Measurements from ENCODE around the gene SUMO1. TPM values are rescaled to one million over a fixed set of nuclear protein-coding genes. Genes with fewer than 3 reads are reported as not detected.
"Not testable (repeated sequence)": the region's sequence is repeated elsewhere in the genome, so short reads cannot be mapped to it uniquely, and the experiment has no call there.

Gene SUMO1
- total RNA-seq = 100 to 1,000 TPM; 114 to 119 TPM

- CTCF ChIA-PET = interaction anchor here (0.6 kb wide), 1 partner anchor 17 kb away, joined by 3 read pairs; no protein-coding TSS in a partner anchor
- Mint-ChIP-seq H3K27ac (peak within 1 kb of the TSS; percentile 95), H3K27me3 (peaks cover 1% of the 10 kb centered on the region), H3K36me3 (peaks cover 5% of the 10 kb centered on the region), H3K9me3 (no peaks in the 10 kb centered on the region), H3K4me1 (ENCODE audit: low read depth) (peaks cover 23% of the 10 kb centered on the region), H3K4me3 (peak within 1 kb of the TSS; percentile 98)
- DNase-seq = peak; percentile 97
- POLR2A ChIA-PET = interaction anchor here (0.8 to 2.4 kb wide), 5 partner anchors 16 to 69 kb away, joined by 3 to 16 read pairs (median 3); no protein-coding TSS in a partner anchor
- intact Hi-C loops (cut with micrococcal nuclease) = loop anchor here (1.0 kb wide), 2 partner anchors 27 to 38 kb away; partner anchors contain the start of gene NOP58
These were observed at the start of gene SUMO1 for GRCh38 chr2:202238234-202239197. Gene SUMO1, minus strand, starts transcription at chr2:202238597. Its CDS starts 146 bp downstream, at chr2:202238451.

- intact Hi-C loops (cut with micrococcal nuclease) = no loop called here
- H3K9me3 Mint-ChIP-seq = no peaks in the 10 kb centered on the region
- H3K36me3 Mint-ChIP-seq = peaks cover 64% of the 10 kb centered on the region
- no peak overlapping the region for H3K4me3 Mint-ChIP-seq
- DNase-seq = no peak
- H3K27ac Mint-ChIP-seq = no peak overlapping the region
- no peaks in the 10 kb centered on the region for H3K27me3 Mint-ChIP-seq
- CTCF ChIA-PET = no interaction called here
- POLR2A ChIA-PET = interaction anchor here (1.3 kb wide), 1 partner anchor 17 kb away, joined by 5 read pairs; no protein-coding TSS in a partner anchor
- peaks cover 6% of the 10 kb centered on the region for H3K4me1 Mint-ChIP-seq (ENCODE audit: low read depth)
These were observed 48.2 kb upstream of the SUMO1 start for GRCh38 chr2:202286595-202286994.

- no peaks in the 10 kb centered on the region for H3K9me3 Mint-ChIP-seq
- CTCF ChIA-PET = interaction anchor here (0.9 to 3.5 kb wide), 6 partner anchors 8 to 29 kb away, joined by 4 to 17 read pairs (median 5); no protein-coding TSS in a partner anchor
- peak overlapping the region; percentile 89 for H3K27ac Mint-ChIP-seq
- H3K27me3 Mint-ChIP-seq = no peaks in the 10 kb centered on the region
- no peak for DNase-seq
- intact Hi-C loops (cut with micrococcal nuclease) = loop anchor here (1.0 to 10.0 kb wide), 6 partner anchors 14 to 1726 kb away; partner anchors contain the start of genes BMPR2, NBEAL1, NOP58 and STRADB
- H3K36me3 Mint-ChIP-seq = peaks cover 55% of the 10 kb centered on the region
- no peak overlapping the region for H3K4me3 Mint-ChIP-seq
- POLR2A ChIA-PET = interaction anchor here (1.3 to 6.2 kb wide), 4 partner anchors 9 to 20 kb away, joined by 3 to 134 read pairs (median 10); partner anchors contain the start of gene NOP58
- H3K4me1 Mint-ChIP-seq (ENCODE audit: low read depth) = peaks cover 60% of the 10 kb centered on the region
These were observed 40.5 kb upstream of the SUMO1 start for GRCh38 chr2:202278944-202279343.

- H3K4me1 Mint-ChIP-seq (ENCODE audit: low read depth) = peaks cover 63% of the 10 kb centered on the region
- H3K9me3 Mint-ChIP-seq = no peaks in the 10 kb centered on the region
- DNase-seq = peak; percentile 38
- ChIA-PET CTCF (interaction anchor here (0.9 to 3.5 kb wide), 5 partner anchors 9 to 29 kb away, joined by 4 to 17 read pairs (median 6); no protein-coding TSS in a partner anchor), POLR2A (interaction anchor here (0.8 to 6.2 kb wide), 5 partner anchors 10 to 67 kb away, joined by 3 to 134 read pairs (median 9); partner anchors contain the start of gene NOP58)
- peaks cover 55% of the 10 kb centered on the region for H3K36me3 Mint-ChIP-seq
- peak overlapping the region; percentile 9 for H3K4me3 Mint-ChIP-seq
- intact Hi-C loops (cut with micrococcal nuclease) = loop anchor here (1.0 to 10.0 kb wide), 6 partner anchors 13 to 1727 kb away; partner anchors contain the start of genes BMPR2, NBEAL1, NOP58 and STRADB
- H3K27me3 Mint-ChIP-seq = no peaks in the 10 kb centered on the region
- H3K27ac Mint-ChIP-seq = peak overlapping the region; percentile 89
These were observed 39.8 kb upstream of the SUMO1 start for GRCh38 chr2:202278036-202278760.

GRCh38 chr2:202276078-202276720 lies 37.8 kb upstream of the SUMO1 start:
- ChIA-PET POLR2A (interaction anchor here (3.3 to 6.2 kb wide), 2 partner anchors 8 to 18 kb away, joined by 12 to 134 read pairs; partner anchors contain the start of gene NOP58), CTCF (interaction anchor here (0.7 to 3.5 kb wide), 2 partner anchors 9 kb away, joined by 4 to 17 read pairs; no protein-coding TSS in a partner anchor)
- Mint-ChIP-seq H3K4me3 (peak overlapping the region; percentile 25), H3K4me1 (ENCODE audit: low read depth) (peaks cover 69% of the 10 kb centered on the region), H3K27ac (peak overlapping the region; percentile 89), H3K36me3 (peaks cover 43% of the 10 kb centered on the region)
- DNase-seq = peak; percentile 70
- not testable (repeated sequence) for H3K9me3 Mint-ChIP-seq, H3K27me3 Mint-ChIP-seq
- intact Hi-C loops (cut with micrococcal nuclease) = loop anchor here (1.0 to 10.0 kb wide), 4 partner anchors 38 to 1729 kb away; partner anchors contain the start of genes BMPR2, NBEAL1 and SUMO1

GRCh38 chr2:202270487-202270886 lies 32.1 kb upstream of the SUMO1 start:
- peak overlapping the region; percentile 68 for H3K4me3 Mint-ChIP-seq

GRCh38 chr2:202269585-202269984 lies 31.2 kb upstream of the SUMO1 start:
- Mint-ChIP-seq H3K27me3 (no peaks in the 10 kb centered on the region), H3K4me1 (ENCODE audit: low read depth) (peaks cover 36% of the 10 kb centered on the region), H3K36me3 (peaks cover 17% of the 10 kb centered on the region), H3K4me3 (peak overlapping the region; percentile 68), H3K9me3 (no peaks in the 10 kb centered on the region), H3K27ac (peak overlapping the region; percentile 89)
- DNase-seq = peak; percentile 57
- ChIA-PET POLR2A (interaction anchor here (0.6 to 7.7 kb wide), 6 partner anchors 8 to 1599 kb away, joined by 3 to 134 read pairs (median 4); partner anchors contain the start of gene CTLA4), CTCF (interaction anchor here (1.1 to 2.0 kb wide), 2 partner anchors 9 to 30 kb away, joined by 3 to 11 read pairs; no protein-coding TSS in a partner anchor)
- intact Hi-C loops (cut with micrococcal nuclease) = loop anchor here (5.0 to 10.0 kb wide), 3 partner anchors 33 to 1007 kb away; partner anchors contain the start of genes CARF, CASP8 and WDR12

More at GRCh38 chr2:202270487-202270886, 32.1 kb upstream of the SUMO1 start:
- DNase-seq = no peak
- Mint-ChIP-seq H3K36me3 (peaks cover 22% of the 10 kb centered on the region), H3K9me3 (no peaks in the 10 kb centered on the region), H3K4me1 (ENCODE audit: low read depth) (peaks cover 42% of the 10 kb centered on the region), H3K27me3 (no peaks in the 10 kb centered on the region), H3K27ac (peak overlapping the region; percentile 89)
- intact Hi-C loops (cut with micrococcal nuclease) = loop anchor here (10.0 kb wide), 2 partner anchors 744 to 1734 kb away; partner anchors contain the start of gene NBEAL1
- ChIA-PET CTCF (interaction anchor here (1.1 to 2.0 kb wide), 2 partner anchors 8 to 30 kb away, joined by 3 to 11 read pairs; no protein-coding TSS in a partner anchor), POLR2A (interaction anchor here (0.9 to 7.7 kb wide), 5 partner anchors 7 to 107 kb away, joined by 3 to 134 read pairs (median 5); no protein-coding TSS in a partner anchor)

- Mint-ChIP-seq H3K4me1 (ENCODE audit: low read depth) (peaks cover 31% of the 10 kb centered on the region), H3K9me3 (no peaks in the 10 kb centered on the region), H3K36me3 (peaks cover 15% of the 10 kb centered on the region), H3K27me3 (no peaks in the 10 kb centered on the region), H3K27ac (no peak overlapping the region), H3K4me3 (no peak overlapping the region)
- ChIA-PET POLR2A (interaction anchor here (0.6 to 7.7 kb wide), 5 partner anchors 10 to 1404 kb away, joined by 3 to 134 read pairs (median 5); partner anchors contain the start of genes CLK1 and SUMO1), CTCF (interaction anchor here (0.6 to 2.0 kb wide), 2 partner anchors 11 to 879 kb away, joined by 3 to 17 read pairs; no protein-coding TSS in a partner anchor)
- DNase-seq = no peak
- intact Hi-C loops (cut with micrococcal nuclease) = loop anchor here (2.0 to 10.0 kb wide), 4 partner anchors 35 to 1139 kb away; partner anchors contain the start of genes CARF, CASP8 and WDR12
These were observed 29.1 kb upstream of the SUMO1 start for GRCh38 chr2:202267495-202267894.

GRCh38 chr2:202265467-202266277 lies 27.3 kb upstream of the SUMO1 start, which contains the start of gene NOP58:
Gene NOP58, plus strand, starts transcription at chr2:202265763. Its CDS starts 179 bp downstream, at chr2:202265942.
- intact Hi-C loops (cut with micrococcal nuclease) = loop anchor here (1.0 to 10.0 kb wide), 7 partner anchors 13 to 1455 kb away; partner anchors contain the start of genes BZW1, CARF, CASP8 and SUMO1
- DNase-seq = peak; percentile 96
- POLR2A ChIA-PET = interaction anchor here (0.6 to 7.7 kb wide), 5 partner anchors 12 to 156 kb away, joined by 3 to 134 read pairs (median 5); no protein-coding TSS in a partner anchor
- CTCF ChIA-PET = interaction anchor here (2.0 kb wide), 1 partner anchor 13 kb away, joined by 17 read pairs; no protein-coding TSS in a partner anchor
- peak within 1 kb of the TSS; percentile 70 for H3K27ac Mint-ChIP-seq
- no peaks in the 10 kb centered on the region for H3K9me3 Mint-ChIP-seq
- H3K27me3 Mint-ChIP-seq = no peaks in the 10 kb centered on the region
- peaks cover 15% of the 10 kb centered on the region for H3K36me3 Mint-ChIP-seq
- peak within 1 kb of the TSS; percentile 49 for H3K4me3 Mint-ChIP-seq
- peaks cover 19% of the 10 kb centered on the region for H3K4me1 Mint-ChIP-seq (ENCODE audit: low read depth)

All from activated CD4-positive, alpha-beta memory T cell treated with anti-CD3 and anti-CD28 coated beads for 36 hours (primary cell).